Measurements from ENCODE around the gene MPRIP.
"Not testable (repeated sequence)": the region's sequence is repeated elsewhere in the genome, so short reads cannot be mapped to it uniquely, and the experiment has no call there.

DNA sequence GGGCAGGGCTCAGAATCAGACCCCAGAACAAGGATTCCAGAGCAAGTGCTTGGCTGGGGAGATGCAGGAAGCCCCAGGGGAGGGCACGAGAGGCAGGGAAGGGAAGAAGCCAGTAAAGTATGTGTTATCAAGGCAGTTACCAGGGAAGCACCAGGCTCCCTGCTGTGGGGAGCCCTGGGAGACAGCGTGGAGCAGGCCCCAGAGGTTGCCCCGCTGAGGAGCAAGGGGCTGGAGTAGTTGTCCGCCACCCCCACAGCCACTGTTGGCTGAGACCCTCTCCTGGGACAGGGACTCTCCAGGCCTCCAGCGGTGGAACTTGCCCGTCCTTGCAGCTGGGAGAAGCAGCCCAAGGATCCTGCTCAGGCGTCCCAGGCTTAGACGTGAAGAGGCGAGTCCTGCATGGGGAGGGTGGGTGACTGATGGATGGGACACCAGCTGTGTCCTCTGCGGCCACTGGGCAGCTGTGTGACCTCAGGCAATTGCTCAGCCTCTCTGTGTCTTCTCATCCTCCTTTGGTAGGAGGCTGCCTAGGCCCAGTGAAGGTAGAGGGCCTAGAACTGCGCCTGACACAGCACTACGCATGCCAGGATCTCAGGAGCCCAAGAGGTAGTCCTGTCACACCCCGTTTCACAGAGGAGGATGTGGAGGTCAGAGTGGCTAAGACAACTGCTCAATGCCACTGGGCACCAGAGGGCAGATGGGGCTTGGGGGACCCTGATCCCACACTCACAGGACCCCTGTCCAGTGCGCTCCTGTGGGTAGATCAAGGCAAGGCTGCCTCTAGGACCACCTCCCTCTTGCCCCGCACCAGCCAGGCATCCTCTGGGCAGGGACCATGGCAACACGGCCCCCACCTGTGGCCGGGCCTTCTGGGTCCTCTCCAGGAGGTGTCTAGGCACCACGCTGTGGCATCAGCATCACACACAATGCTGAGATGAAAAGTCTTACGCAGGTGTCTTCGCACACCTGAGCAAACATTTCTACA lies 39.2 kb upstream of the MPRIP start:
- TF ChIP-seq POLR2AphosphoS5, POLR2A (IDR thresholded peaks at IDR 0.05): not testable (repeated sequence)
- TF ChIP-seq, protein P1, sequence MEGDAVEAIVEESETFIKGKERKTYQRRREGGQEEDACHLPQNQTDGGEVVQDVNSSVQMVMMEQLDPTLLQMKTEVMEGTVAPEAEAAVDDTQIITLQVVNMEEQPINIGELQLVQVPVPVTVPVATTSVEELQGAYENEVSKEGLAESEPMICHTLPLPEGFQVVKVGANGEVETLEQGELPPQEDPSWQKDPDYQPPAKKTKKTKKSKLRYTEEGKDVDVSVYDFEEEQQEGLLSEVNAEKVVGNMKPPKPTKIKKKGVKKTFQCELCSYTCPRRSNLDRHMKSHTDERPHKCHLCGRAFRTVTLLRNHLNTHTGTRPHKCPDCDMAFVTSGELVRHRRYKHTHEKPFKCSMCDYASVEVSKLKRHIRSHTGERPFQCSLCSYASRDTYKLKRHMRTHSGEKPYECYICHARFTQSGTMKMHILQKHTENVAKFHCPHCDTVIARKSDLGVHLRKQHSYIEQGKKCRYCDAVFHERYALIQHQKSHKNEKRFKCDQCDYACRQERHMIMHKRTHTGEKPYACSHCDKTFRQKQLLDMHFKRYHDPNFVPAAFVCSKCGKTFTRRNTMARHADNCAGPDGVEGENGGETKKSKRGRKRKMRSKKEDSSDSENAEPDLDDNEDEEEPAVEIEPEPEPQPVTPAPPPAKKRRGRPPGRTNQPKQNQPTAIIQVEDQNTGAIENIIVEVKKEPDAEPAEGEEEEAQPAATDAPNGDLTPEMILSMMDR (IDR thresholded peaks at IDR 0.05): not testable (repeated sequence)

Data from sigmoid colon (tissue), 4 donors.